Measurements from ENCODE around the gene RWDD3. TPM values are rescaled to one million over a fixed set of nuclear protein-coding genes. Genes with fewer than 3 reads are reported as not detected.

RWDD3 gene
- total and polyA plus RNA-seq, 10 of the 15 experiments (the other 5 are each of a cell fraction or from before 2014, with no cell fraction given), result 9.8 to 42.9 (median 21.4) TPM

DNA sequence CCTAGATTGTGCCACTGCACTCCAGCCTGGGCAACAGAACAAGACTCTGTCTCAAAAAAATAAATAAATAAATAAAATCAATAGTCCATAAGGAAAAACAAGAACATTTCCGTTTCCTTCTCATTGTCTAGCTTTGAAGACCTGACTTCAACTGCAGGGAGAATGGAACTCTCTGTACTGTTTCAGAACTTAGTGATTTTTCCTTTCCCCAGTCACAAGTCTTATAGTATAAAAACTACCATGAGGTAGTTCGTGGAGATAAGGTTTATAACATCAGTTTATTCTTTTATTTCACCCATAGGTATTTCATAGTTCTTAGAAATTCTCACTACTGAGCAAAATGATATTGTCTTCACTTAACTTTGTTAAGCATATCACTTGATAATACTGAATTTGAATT lies 11.4 kb upstream of the RWDD3 start:
- Histone ChIP-seq H3K9me3 (replicated peaks; ENCODE audit: control insufficient read depth, insufficient read depth, low read length) (no peaks in the 10 kb centered on the region), H3K27me3 (replicated peaks in 1 of 2; ENCODE audit: control insufficient read depth in 2 of 2, insufficient read depth in 2 of 2, low read length in 1 of 2) (no peaks in the 10 kb centered on the region), H3K4me1 (ENCODE audit: control insufficient read depth, insufficient read depth, low read length) (no peaks in the 10 kb centered on the region), H3K79me2 (ENCODE audit: control insufficient read depth, insufficient read depth, low read length) (no peaks in the 10 kb centered on the region), H3K36me3 (ENCODE audit: control insufficient read depth in 2 of 2, insufficient read depth in 2 of 2, low read length in 1 of 2) (no peaks in the 10 kb centered on the region), H3K27ac (ENCODE audit: control insufficient read depth, insufficient read depth) (no peak overlapping the region), H3K4me2 (ENCODE audit: control insufficient read depth, insufficient read depth) (no peak overlapping the region), H3K4me3 (no peak overlapping the region), H2AFZ (ENCODE audit: control insufficient read depth, low read depth, low read length) (no peak overlapping the region), H4K20me1 (ENCODE audit: control insufficient read depth, insufficient read depth) (no peaks in the 10 kb centered on the region), H3K9ac (ENCODE audit: control insufficient read depth, insufficient read depth, low read length) (no peak overlapping the region)
- intact Hi-C loops (cut with micrococcal nuclease; ENCODE audit: unreplicated experiment) (no loop called here), in situ Hi-C loops (cut with MboI) (no loop called here)
- no peak for FAIRE-seq
- no peak for ATAC-seq
- ChIA-PET POLR2A (no interaction called here), RAD21 (ENCODE audit: unreplicated experiment) (interaction anchor here (1.2 kb wide), 1 partner anchor 11 kb away, joined by 8 read pairs; the partner anchor contains the start of gene RWDD3), CTCF (interaction anchor here (2.7 kb wide), 1 partner anchor 11 kb away, joined by 12 read pairs; the partner anchor contains the start of gene RWDD3), SMC1A (ENCODE audit: uncharacterized antibody, unreplicated experiment) (interaction anchor here (1.1 kb wide), 1 partner anchor 72 kb away, joined by 3 read pairs; no protein-coding TSS in a partner anchor)
- no peak for TF ChIP-seq MYC (IDR thresholded peaks at IDR 0.05; ENCODE audit: insufficient read depth, insufficient read length, insufficient replicate concordance, low read length, severe bottlenecking)
- TF ChIP-seq NRF1 (conservative IDR thresholded peaks at IDR 0.05; ENCODE audit: low read depth, low read length), result no peak
- TF ChIP-seq SPI1 (IDR thresholded peaks at IDR 0.05; ENCODE audit: borderline replicate concordance, insufficient read depth, low read depth, low read length), result no peak
- TF ChIP-seq EED (IDR thresholded peaks at IDR 0.05; ENCODE audit: low read depth), result no peak
- TF ChIP-seq SREBF2 (IDR thresholded peaks at IDR 0.05; ENCODE audit: low read length), result no peak
- TF ChIP-seq, protein P1, sequence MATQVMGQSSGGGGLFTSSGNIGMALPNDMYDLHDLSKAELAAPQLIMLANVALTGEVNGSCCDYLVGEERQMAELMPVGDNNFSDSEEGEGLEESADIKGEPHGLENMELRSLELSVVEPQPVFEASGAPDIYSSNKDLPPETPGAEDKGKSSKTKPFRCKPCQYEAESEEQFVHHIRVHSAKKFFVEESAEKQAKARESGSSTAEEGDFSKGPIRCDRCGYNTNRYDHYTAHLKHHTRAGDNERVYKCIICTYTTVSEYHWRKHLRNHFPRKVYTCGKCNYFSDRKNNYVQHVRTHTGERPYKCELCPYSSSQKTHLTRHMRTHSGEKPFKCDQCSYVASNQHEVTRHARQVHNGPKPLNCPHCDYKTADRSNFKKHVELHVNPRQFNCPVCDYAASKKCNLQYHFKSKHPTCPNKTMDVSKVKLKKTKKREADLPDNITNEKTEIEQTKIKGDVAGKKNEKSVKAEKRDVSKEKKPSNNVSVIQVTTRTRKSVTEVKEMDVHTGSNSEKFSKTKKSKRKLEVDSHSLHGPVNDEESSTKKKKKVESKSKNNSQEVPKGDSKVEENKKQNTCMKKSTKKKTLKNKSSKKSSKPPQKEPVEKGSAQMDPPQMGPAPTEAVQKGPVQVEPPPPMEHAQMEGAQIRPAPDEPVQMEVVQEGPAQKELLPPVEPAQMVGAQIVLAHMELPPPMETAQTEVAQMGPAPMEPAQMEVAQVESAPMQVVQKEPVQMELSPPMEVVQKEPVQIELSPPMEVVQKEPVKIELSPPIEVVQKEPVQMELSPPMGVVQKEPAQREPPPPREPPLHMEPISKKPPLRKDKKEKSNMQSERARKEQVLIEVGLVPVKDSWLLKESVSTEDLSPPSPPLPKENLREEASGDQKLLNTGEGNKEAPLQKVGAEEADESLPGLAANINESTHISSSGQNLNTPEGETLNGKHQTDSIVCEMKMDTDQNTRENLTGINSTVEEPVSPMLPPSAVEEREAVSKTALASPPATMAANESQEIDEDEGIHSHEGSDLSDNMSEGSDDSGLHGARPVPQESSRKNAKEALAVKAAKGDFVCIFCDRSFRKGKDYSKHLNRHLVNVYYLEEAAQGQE (IDR thresholded peaks at IDR 0.05; ENCODE audit: low read depth, low read length), result no peak
- no peak for TF ChIP-seq JUND (IDR thresholded peaks at IDR 0.05; ENCODE audit: low read depth, low read length)
- TF ChIP-seq TBL1XR1 (IDR thresholded peaks at IDR 0.05; ENCODE audit: low read depth, low read length), result no peak
- TF ChIP-seq ETV6 (conservative IDR thresholded peaks at IDR 0.05 in 1 of 2, IDR thresholded peaks at IDR 0.05 in 1 of 2; ENCODE audit: borderline replicate concordance in 1 of 2, low read depth in 1 of 2), result no peak
- no peak for DNase-seq (ENCODE audit: low read depth, low spot score)
- 9% methylated on average over 2 of the region's 2 CpGs for WGBS (ENCODE audit: insufficient coverage, insufficient replicate concordance, low lambda C conversion rate, missing lambda C conversion rate)
- BruUV-seq (replicated peaks), result no TSS peak
